Measurements from ENCODE around the gene ATP9B.

- TF ChIP-seq EZH2 (IDR thresholded peaks at IDR 0.05; ENCODE audit: insufficient read depth, poor library complexity, severe bottlenecking) (no peak), EZH2phosphoT487 (IDR thresholded peaks at IDR 0.05; ENCODE audit: insufficient read depth, low read depth) (no peak)
Observed at GRCh38 chr18:79118797-79119196, 49.6 kb downstream of the ATP9B start.

All from GM23248 (cell line).